Skeletal muscle tissue (tissue), 4 donors: ENCODE data around the gene LGR5. TPM values are rescaled to one million over a fixed set of nuclear protein-coding genes. Genes with fewer than 3 reads are reported as not detected.

ENCODE experiments used
- H3K27ac ChIP-seq: one replicate; pipeline ENCODE4 v1.7.0; 2013; ENCODE audit warnings: mild to moderate bottlenecking, low read depth, low read length, inconsistent platforms
- H3K27me3 ChIP-seq, 3 donors: one replicate each; pipeline ENCODE4 v1.7.0; 2013; ENCODE audit warnings: low read length in 3 of 3; ENCODE audit not compliant: control insufficient read depth in 3 of 3, insufficient read depth in 3 of 3
- H3K36me3 ChIP-seq, 3 donors: one replicate each; pipeline ENCODE4 v1.7.0; 2013; ENCODE audit warnings: low read length in 3 of 3; ENCODE audit not compliant: control insufficient read depth in 3 of 3, insufficient read depth in 3 of 3
- H3K4me1 ChIP-seq, 3 donors: one replicate each; pipeline ENCODE4 v1.7.0; 2013; ENCODE audit warnings: low read length in 3 of 3, mild to moderate bottlenecking in 3 of 3; ENCODE audit not compliant: control insufficient read depth in 3 of 3, insufficient read depth in 3 of 3
- H3K4me3 ChIP-seq, 3 donors: one replicate each; pipeline ENCODE4 v1.7.0; 2013; ENCODE audit warnings: low read length in 3 of 3
- H3K9ac ChIP-seq, 3 donors: one replicate each; pipeline ENCODE4 v1.7.0; 2013; ENCODE audit warnings: low read length in 3 of 3, mild to moderate bottlenecking in 3 of 3, moderate library complexity in 2 of 3, low read depth in 1 of 3
- H3K9me3 ChIP-seq, 3 donors: one replicate each; pipeline ENCODE4 v1.7.0; 2013; ENCODE audit warnings: low read length in 3 of 3; ENCODE audit not compliant: control insufficient read depth in 3 of 3
- total RNA-seq: library from RNA; depleted of rRNA; stranded (reverse); fragments of >200 nt; gene quantifications from one replicate; pipeline ENCODE4 v1.2.3, GENCODE V29; 2014
- donor health status: Osteomylitis.

The LGR5 gene
- total RNA-seq, 1 donor from 2014 or later, result 4.7 TPM

- Histone ChIP-seq H3K36me3 (no peaks in the 10 kb centered on the region), H3K27me3 (peaks cover 0 to 3% (median 0%) of the 10 kb centered on the region in 3 donors), H3K4me1 (no peaks in the 10 kb centered on the region), H3K4me3 (no peak overlapping the region), H3K9ac (no peak overlapping the region), H3K9me3 (no peaks in the 10 kb centered on the region), H3K27ac (no peak overlapping the region)
These were observed 9.9 kb downstream of the LGR5 start for GRCh38 chr12:71449373-71450070.

GRCh38 chr12:71452006-71452405 is 12.4 kb downstream of the LGR5 start:
- Histone ChIP-seq H3K9me3 (no peaks in the 10 kb centered on the region), H3K4me3 (no peak overlapping the region), H3K9ac (no peak overlapping the region), H3K4me1 (no peaks in the 10 kb centered on the region), H3K36me3 (no peaks in the 10 kb centered on the region), H3K27ac (no peak overlapping the region), H3K27me3 (peaks cover 0 to 3% (median 0%) of the 10 kb centered on the region in 3 donors)

GRCh38 chr12:71455028-71455737 is 15.6 kb downstream of the LGR5 start:
- no peak overlapping the region for H3K27ac ChIP-seq
- peaks cover 0 to 3% (median 0%) of the 10 kb centered on the region in 3 donors for H3K27me3 ChIP-seq

GRCh38 chr12:71456316-71456715 is 16.7 kb downstream of the LGR5 start:
- Histone ChIP-seq H3K27me3 (peaks cover 0 to 3% (median 0%) of the 10 kb centered on the region in 3 donors), H3K4me1 (no peaks in the 10 kb centered on the region), H3K27ac (no peak overlapping the region), H3K4me3 (no peak overlapping the region), H3K36me3 (no peaks in the 10 kb centered on the region), H3K9ac (no peak overlapping the region), H3K9me3 (no peaks in the 10 kb centered on the region)

More at GRCh38 chr12:71455028-71455737, 15.6 kb downstream of the LGR5 start:
- H3K9me3 ChIP-seq, result no peaks in the 10 kb centered on the region
- no peak overlapping the region for H3K4me3 ChIP-seq
- no peaks in the 10 kb centered on the region for H3K4me1 ChIP-seq
- no peak overlapping the region for H3K9ac ChIP-seq
- no peaks in the 10 kb centered on the region for H3K36me3 ChIP-seq

GRCh38 chr12:71456990-71457389 is 17.4 kb downstream of the LGR5 start:
- Histone ChIP-seq H3K9me3 (no peaks in the 10 kb centered on the region), H3K27ac (no peak overlapping the region), H3K27me3 (peaks cover 0 to 3% (median 0%) of the 10 kb centered on the region in 3 donors), H3K4me1 (no peaks in the 10 kb centered on the region), H3K4me3 (no peak overlapping the region), H3K36me3 (no peaks in the 10 kb centered on the region), H3K9ac (no peak overlapping the region)

GRCh38 chr12:71460318-71460717 is 20.7 kb downstream of the LGR5 start:
- Histone ChIP-seq H3K27ac (no peak overlapping the region), H3K9me3 (no peaks in the 10 kb centered on the region), H3K4me3 (no peak overlapping the region), H3K9ac (no peak overlapping the region), H3K36me3 (no peaks in the 10 kb centered on the region), H3K27me3 (no peaks in the 10 kb centered on the region), H3K4me1 (no peaks in the 10 kb centered on the region)

- Histone ChIP-seq H3K27me3 (no peaks in the 10 kb centered on the region), H3K27ac (no peak overlapping the region), H3K4me3 (no peak overlapping the region), H3K4me1 (no peaks in the 10 kb centered on the region), H3K9me3 (no peaks in the 10 kb centered on the region), H3K36me3 (no peaks in the 10 kb centered on the region), H3K9ac (no peak overlapping the region)
These were observed 21.4 kb downstream of the LGR5 start for GRCh38 chr12:71460850-71461609.

GRCh38 chr12:71461787-71462328 is 22.3 kb downstream of the LGR5 start:
- Histone ChIP-seq H3K9ac (no peak overlapping the region), H3K9me3 (no peaks in the 10 kb centered on the region), H3K27ac (no peak overlapping the region), H3K27me3 (no peaks in the 10 kb centered on the region), H3K36me3 (no peaks in the 10 kb centered on the region), H3K4me3 (no peak overlapping the region), H3K4me1 (no peaks in the 10 kb centered on the region)

GRCh38 chr12:71465796-71466195 is 26.2 kb downstream of the LGR5 start:
- Histone ChIP-seq H3K9ac (no peak overlapping the region), H3K4me3 (no peak overlapping the region), H3K36me3 (no peaks in the 10 kb centered on the region), H3K27me3 (no peaks in the 10 kb centered on the region), H3K9me3 (no peaks in the 10 kb centered on the region), H3K27ac (no peak overlapping the region), H3K4me1 (no peaks in the 10 kb centered on the region)
